ENCODE measurements around the gene ACO1. TPM values are rescaled to one million over a fixed set of nuclear protein-coding genes. Genes with fewer than 3 reads are reported as not detected.

The ACO1 gene
- total RNA-seq, 1 donor, result 105 TPM

GRCh38 chr9:32403567-32404260, 19.3 kb downstream of the ACO1 start:
- no peaks in the 10 kb centered on the region for H3K4me1 ChIP-seq (ENCODE audit: insufficient read depth, low read length)
- H2AFZ ChIP-seq (ENCODE audit: low read length), result no peak overlapping the region
- H3K27me3 ChIP-seq (ENCODE audit: insufficient read depth, low read length), result no peaks in the 10 kb centered on the region
- no peaks in the 10 kb centered on the region for H4K20me1 ChIP-seq (ENCODE audit: insufficient read depth, low read length)
- H3K4me3 ChIP-seq (ENCODE audit: insufficient read depth, low read length), result no peak overlapping the region
- H3K79me2 ChIP-seq (ENCODE audit: insufficient read depth, low read length), result peaks cover 57% of the 10 kb centered on the region
- H3K9me3 ChIP-seq (ENCODE audit: low read depth, low read length), result no peaks in the 10 kb centered on the region
- no peak overlapping the region for H3K27ac ChIP-seq (ENCODE audit: low read depth, low read length)
- H3K36me3 ChIP-seq (ENCODE audit: insufficient read depth, low read length), result peaks cover 38% of the 10 kb centered on the region
- DNase-seq (ENCODE audit: insufficient read length, low spot score, missing footprints), result no peak
- no peak for TF ChIP-seq CTCF (IDR thresholded peaks at IDR 0.05; ENCODE audit: extremely low read depth, low read depth, low read length)
- H3K4me2 ChIP-seq (ENCODE audit: insufficient read depth, low read length), result no peak overlapping the region

GRCh38 chr9:32404402-32404801, 20.0 kb downstream of the ACO1 start:
- TF ChIP-seq CTCF (IDR thresholded peaks at IDR 0.05; ENCODE audit: extremely low read depth, low read depth, low read length), result no peak
- peaks cover 50% of the 10 kb centered on the region for H3K79me2 ChIP-seq (ENCODE audit: insufficient read depth, low read length)
- no peak overlapping the region for H2AFZ ChIP-seq (ENCODE audit: low read length)
- no peaks in the 10 kb centered on the region for H3K4me1 ChIP-seq (ENCODE audit: insufficient read depth, low read length)
- H4K20me1 ChIP-seq (ENCODE audit: insufficient read depth, low read length), result no peaks in the 10 kb centered on the region
- no peak for DNase-seq (ENCODE audit: insufficient read length, low spot score, missing footprints)
- H3K9me3 ChIP-seq (ENCODE audit: low read depth, low read length), result no peaks in the 10 kb centered on the region
- H3K27ac ChIP-seq (ENCODE audit: low read depth, low read length), result no peak overlapping the region
- H3K36me3 ChIP-seq (ENCODE audit: insufficient read depth, low read length), result peaks cover 44% of the 10 kb centered on the region
- no peak overlapping the region for H3K4me2 ChIP-seq (ENCODE audit: insufficient read depth, low read length)
- no peaks in the 10 kb centered on the region for H3K27me3 ChIP-seq (ENCODE audit: insufficient read depth, low read length)
- no peak overlapping the region for H3K4me3 ChIP-seq (ENCODE audit: insufficient read depth, low read length)

GRCh38 chr9:32404856-32405255, 20.4 kb downstream of the ACO1 start:
- no peak for TF ChIP-seq CTCF (IDR thresholded peaks at IDR 0.05; ENCODE audit: extremely low read depth, low read depth, low read length)
- Histone ChIP-seq H3K4me1 (ENCODE audit: insufficient read depth, low read length) (no peaks in the 10 kb centered on the region), H3K4me2 (ENCODE audit: insufficient read depth, low read length) (no peak overlapping the region), H3K27me3 (ENCODE audit: insufficient read depth, low read length) (no peaks in the 10 kb centered on the region), H3K36me3 (ENCODE audit: insufficient read depth, low read length) (peaks cover 49% of the 10 kb centered on the region), H4K20me1 (ENCODE audit: insufficient read depth, low read length) (no peaks in the 10 kb centered on the region), H2AFZ (ENCODE audit: low read length) (no peak overlapping the region), H3K79me2 (ENCODE audit: insufficient read depth, low read length) (peaks cover 50% of the 10 kb centered on the region), H3K4me3 (ENCODE audit: insufficient read depth, low read length) (no peak overlapping the region), H3K9me3 (ENCODE audit: low read depth, low read length) (no peaks in the 10 kb centered on the region), H3K27ac (ENCODE audit: low read depth, low read length) (no peak overlapping the region)
- no peak for DNase-seq (ENCODE audit: insufficient read length, low spot score, missing footprints)

- Histone ChIP-seq H2AFZ (ENCODE audit: low read length) (no peak overlapping the region), H3K9me3 (ENCODE audit: low read depth, low read length) (no peaks in the 10 kb centered on the region), H3K27me3 (ENCODE audit: insufficient read depth, low read length) (no peaks in the 10 kb centered on the region), H3K79me2 (ENCODE audit: insufficient read depth, low read length) (peaks cover 44% of the 10 kb centered on the region), H3K4me3 (ENCODE audit: insufficient read depth, low read length) (no peak overlapping the region), H3K36me3 (ENCODE audit: insufficient read depth, low read length) (peaks cover 53% of the 10 kb centered on the region), H3K27ac (ENCODE audit: low read depth, low read length) (no peak overlapping the region), H3K4me1 (ENCODE audit: insufficient read depth, low read length) (no peaks in the 10 kb centered on the region), H3K4me2 (ENCODE audit: insufficient read depth, low read length) (no peak overlapping the region), H4K20me1 (ENCODE audit: insufficient read depth, low read length) (no peaks in the 10 kb centered on the region)
- DNase-seq (ENCODE audit: insufficient read length, low spot score, missing footprints), result no peak
- TF ChIP-seq CTCF (IDR thresholded peaks at IDR 0.05; ENCODE audit: extremely low read depth, low read depth, low read length), result no peak
These were observed 21.1 kb downstream of the ACO1 start for GRCh38 chr9:32405506-32405905.
